Hepatocyte (in vitro differentiated cells): ENCODE data around the gene CACNG5. TPM values are rescaled to one million over a fixed set of nuclear protein-coding genes. Genes with fewer than 3 reads are reported as not detected.

Experiments
- DNase-seq: peaks from one replicate; pipeline ENCODE4 v3.0.0-alpha.2; 2016; ENCODE audit warnings: low spot score
- H2AFZ ChIP-seq: fragments of 200-600 bp; sonication (generic); 2 replicates; pipeline ENCODE4 v1.6.0; 2016; ENCODE audit warnings: antibody characterized with exemption, mild to moderate bottlenecking
- H3K27ac ChIP-seq: fragments of 200-600 bp; sonication (generic); 2 replicates; pipeline ENCODE4 v1.5.1; 2016; ENCODE audit warnings: mild to moderate bottlenecking
- H3K27me3 ChIP-seq: fragments of 200-600 bp; sonication (generic); 2 replicates; pipeline ENCODE4 v1.6.1; 2016
- H3K36me3 ChIP-seq: fragments of 200-600 bp; sonication (generic); replicated peaks from 2 replicates; pipeline ENCODE4 v1.5.1; 2016; ENCODE audit warnings: low read depth; ENCODE audit not compliant: insufficient read depth
- H3K4me1 ChIP-seq: fragments of 200-600 bp; sonication (generic); 2 replicates; pipeline ENCODE4 v1.5.1; 2016; ENCODE audit warnings: mild to moderate bottlenecking, moderate library complexity; ENCODE audit not compliant: insufficient read depth
- H3K4me2 ChIP-seq: fragments of 200-600 bp; sonication (generic); 2 replicates; pipeline ENCODE4 v1.6.0; 2016
- H3K4me3 ChIP-seq: fragments of 200-600 bp; sonication (generic); 2 replicates; pipeline ENCODE4 v1.5.1; 2016; ENCODE audit warnings: mild to moderate bottlenecking
- H3K79me2 ChIP-seq: fragments of 200-600 bp; sonication (generic); 2 replicates; pipeline ENCODE4 v1.6.0; 2017; ENCODE audit warnings: mild to moderate bottlenecking
- H3K9me2 ChIP-seq: fragments of 200-600 bp; sonication (generic); replicated peaks from 2 replicates; pipeline ENCODE4 v1.6.0; 2017; ENCODE audit warnings: mild to moderate bottlenecking; ENCODE audit not compliant: insufficient read depth
- H3K9me3 ChIP-seq: fragments of 200-600 bp; sonication (generic); 2 replicates; pipeline ENCODE4 v1.5.1; 2016; ENCODE audit warnings: low read depth, mild to moderate bottlenecking
- H4K20me1 ChIP-seq: fragments of 200-600 bp; sonication (generic); 2 replicates; pipeline ENCODE4 v1.6.0; 2016; ENCODE audit warnings: mild to moderate bottlenecking; ENCODE audit not compliant: insufficient read depth, poor library complexity, severe bottlenecking
- EZH2 ChIP-seq: fragments of 200-600 bp; sonication (generic); IDR thresholded peaks from 2 replicates; pipeline ENCODE4 v1.6.1; 2016; ENCODE audit warnings: antibody characterized with exemption, mild to moderate bottlenecking, borderline replicate concordance
- EZH2phosphoT487 ChIP-seq: fragments of 200-600 bp; sonication (generic); IDR thresholded peaks from one replicate; pipeline ENCODE4 v1.6.1; 2018; ENCODE audit warnings: antibody characterized with exemption, mild to moderate bottlenecking, low read depth, moderate library complexity; ENCODE audit not compliant: unreplicated experiment, severe bottlenecking
- WGBS: methylation state at CpG from one replicate; pipeline ENCODE4 v1.1.6; 2016; ENCODE audit warnings: low lambda C conversion rate; ENCODE audit errors: missing lambda C conversion rate; 5-methylcytosine and 5-hydroxymethylcytosine counted together
- polyA plus RNA-seq: library from polyadenylated mRNA; unstranded; fragments of >200 nt; fragmentation: Nextera tagmentation; extraction: Ambion mirVana; gene quantifications from 2 replicates; pipeline ENCODE4 v1.2.1, GENCODE V29; 2016
- total RNA-seq: library from RNA; depleted of rRNA; stranded (reverse); fragments of >200 nt; gene quantifications from 2 replicates; pipeline ENCODE4 v1.2.3, GENCODE V29; 2014
- TF ChIP-seq, protein P1 (sequence below): fragments of 200-600 bp; sonication (generic); IDR thresholded peaks from 2 replicates; pipeline ENCODE4 v1.5.1; 2016; ENCODE audit warnings: antibody characterized with exemption, mild to moderate bottlenecking; ENCODE audit not compliant: poor library complexity

The CACNG5 gene
- total and polyA plus RNA-seq, 2 experiments from 2014 or later: not detected

DNA sequence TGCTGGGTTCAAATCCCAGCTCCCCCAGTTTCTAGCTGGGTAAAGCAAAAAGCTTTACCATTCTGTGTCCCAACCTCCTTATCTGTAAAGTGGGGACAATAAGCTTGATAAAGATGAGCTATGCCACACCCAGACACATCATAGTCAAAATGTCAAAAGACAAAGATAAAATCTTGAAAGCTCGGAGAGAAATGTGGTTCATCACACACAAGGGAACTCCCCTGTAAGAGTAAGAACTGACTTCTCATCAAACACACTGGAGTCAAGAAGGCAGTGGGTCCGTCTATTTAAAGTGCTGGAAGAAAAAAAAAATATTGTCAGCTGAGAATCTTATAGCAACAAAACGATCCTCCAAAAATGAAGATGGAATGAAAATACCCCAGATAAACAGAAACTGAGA is 25.3 kb downstream of the CACNG5 start:
- Histone ChIP-seq H3K4me3 (no peak overlapping the region), H3K79me2 (no peaks in the 10 kb centered on the region), H3K9me3 (no peaks in the 10 kb centered on the region), H3K9me2 (no peaks in the 10 kb centered on the region), H4K20me1 (no peaks in the 10 kb centered on the region), H3K4me1 (no peaks in the 10 kb centered on the region), H3K4me2 (no peak overlapping the region), H2AFZ (no peak overlapping the region), H3K27ac (no peak overlapping the region), H3K36me3 (no peaks in the 10 kb centered on the region), H3K27me3 (no peaks in the 10 kb centered on the region)
- no peak for DNase-seq
- WGBS: 75% methylated on average over 3 of the region's 3 CpGs
- TF ChIP-seq EZH2phosphoT487: no peak
- TF ChIP-seq, protein P1, sequence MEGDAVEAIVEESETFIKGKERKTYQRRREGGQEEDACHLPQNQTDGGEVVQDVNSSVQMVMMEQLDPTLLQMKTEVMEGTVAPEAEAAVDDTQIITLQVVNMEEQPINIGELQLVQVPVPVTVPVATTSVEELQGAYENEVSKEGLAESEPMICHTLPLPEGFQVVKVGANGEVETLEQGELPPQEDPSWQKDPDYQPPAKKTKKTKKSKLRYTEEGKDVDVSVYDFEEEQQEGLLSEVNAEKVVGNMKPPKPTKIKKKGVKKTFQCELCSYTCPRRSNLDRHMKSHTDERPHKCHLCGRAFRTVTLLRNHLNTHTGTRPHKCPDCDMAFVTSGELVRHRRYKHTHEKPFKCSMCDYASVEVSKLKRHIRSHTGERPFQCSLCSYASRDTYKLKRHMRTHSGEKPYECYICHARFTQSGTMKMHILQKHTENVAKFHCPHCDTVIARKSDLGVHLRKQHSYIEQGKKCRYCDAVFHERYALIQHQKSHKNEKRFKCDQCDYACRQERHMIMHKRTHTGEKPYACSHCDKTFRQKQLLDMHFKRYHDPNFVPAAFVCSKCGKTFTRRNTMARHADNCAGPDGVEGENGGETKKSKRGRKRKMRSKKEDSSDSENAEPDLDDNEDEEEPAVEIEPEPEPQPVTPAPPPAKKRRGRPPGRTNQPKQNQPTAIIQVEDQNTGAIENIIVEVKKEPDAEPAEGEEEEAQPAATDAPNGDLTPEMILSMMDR: no peak
- no peak for TF ChIP-seq EZH2

GRCh38 chr17:66863820-66864219 is 28.9 kb downstream of the CACNG5 start:
- TF ChIP-seq, protein P1: no peak
- TF ChIP-seq EZH2: no peak

DNA sequence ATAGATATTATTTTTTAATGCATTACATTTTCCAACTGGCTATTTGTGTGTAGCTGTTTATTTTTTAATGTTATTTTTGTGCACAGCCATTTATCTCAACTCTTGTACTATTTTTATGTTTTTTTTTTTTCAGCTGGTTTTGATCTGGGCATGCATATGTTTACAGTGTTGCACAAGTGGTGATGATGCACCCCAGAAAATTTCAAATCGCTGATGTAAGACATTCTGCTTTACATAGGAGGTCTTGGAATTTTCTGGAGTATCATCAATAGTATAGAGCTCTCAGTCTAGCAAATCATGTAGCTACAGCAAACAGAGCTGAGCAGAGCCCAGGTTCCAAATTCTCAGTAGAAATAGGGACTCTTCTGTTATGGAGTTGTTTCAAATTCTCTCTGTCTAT is 30.2 kb downstream of the CACNG5 start:
- 83% methylated on average over 1 of the region's 1 CpG for WGBS
- DNase-seq: no peak

More at GRCh38 chr17:66863820-66864219, 28.9 kb downstream of the CACNG5 start:
- H3K4me3 ChIP-seq: no peak overlapping the region
- H3K9me3 ChIP-seq: no peaks in the 10 kb centered on the region
- no peaks in the 10 kb centered on the region for H3K9me2 ChIP-seq
- no peak overlapping the region for H3K27ac ChIP-seq
- H3K79me2 ChIP-seq: no peaks in the 10 kb centered on the region
- no peaks in the 10 kb centered on the region for H3K36me3 ChIP-seq
- WGBS: 92% methylated on average over 2 of the region's 2 CpGs
- no peak overlapping the region for H3K4me2 ChIP-seq
- no peak overlapping the region for H2AFZ ChIP-seq
- H3K27me3 ChIP-seq: no peaks in the 10 kb centered on the region
- no peaks in the 10 kb centered on the region for H3K4me1 ChIP-seq
- no peaks in the 10 kb centered on the region for H4K20me1 ChIP-seq
- DNase-seq: no peak

More for the DNA sequence above, 30.2 kb downstream of the CACNG5 start:
- no peak overlapping the region for H3K4me3 ChIP-seq
- TF ChIP-seq EZH2phosphoT487 (no peak), EZH2 (no peak)
- TF ChIP-seq, protein P1: no peak
- no peak overlapping the region for H3K27ac ChIP-seq
- H2AFZ ChIP-seq: no peak overlapping the region
- H3K4me1 ChIP-seq: no peaks in the 10 kb centered on the region
- H3K4me2 ChIP-seq: no peak overlapping the region
- no peaks in the 10 kb centered on the region for H3K27me3 ChIP-seq
- no peaks in the 10 kb centered on the region for H3K79me2 ChIP-seq
- H3K9me3 ChIP-seq: no peaks in the 10 kb centered on the region
- H3K36me3 ChIP-seq: no peaks in the 10 kb centered on the region
- H3K9me2 ChIP-seq: no peaks in the 10 kb centered on the region
- no peaks in the 10 kb centered on the region for H4K20me1 ChIP-seq
